GM19193 (cell line): ENCODE measurements around the gene UROC1.

ENCODE experiments used
- POLR2A ChIP-seq: IDR thresholded peaks from 4 replicates; pipeline ENCODE4 v1.6.1; 2011; ENCODE audit not compliant: insufficient read depth, insufficient read length; ENCODE audit errors: extremely low read depth

UROC1 gene

DNA sequence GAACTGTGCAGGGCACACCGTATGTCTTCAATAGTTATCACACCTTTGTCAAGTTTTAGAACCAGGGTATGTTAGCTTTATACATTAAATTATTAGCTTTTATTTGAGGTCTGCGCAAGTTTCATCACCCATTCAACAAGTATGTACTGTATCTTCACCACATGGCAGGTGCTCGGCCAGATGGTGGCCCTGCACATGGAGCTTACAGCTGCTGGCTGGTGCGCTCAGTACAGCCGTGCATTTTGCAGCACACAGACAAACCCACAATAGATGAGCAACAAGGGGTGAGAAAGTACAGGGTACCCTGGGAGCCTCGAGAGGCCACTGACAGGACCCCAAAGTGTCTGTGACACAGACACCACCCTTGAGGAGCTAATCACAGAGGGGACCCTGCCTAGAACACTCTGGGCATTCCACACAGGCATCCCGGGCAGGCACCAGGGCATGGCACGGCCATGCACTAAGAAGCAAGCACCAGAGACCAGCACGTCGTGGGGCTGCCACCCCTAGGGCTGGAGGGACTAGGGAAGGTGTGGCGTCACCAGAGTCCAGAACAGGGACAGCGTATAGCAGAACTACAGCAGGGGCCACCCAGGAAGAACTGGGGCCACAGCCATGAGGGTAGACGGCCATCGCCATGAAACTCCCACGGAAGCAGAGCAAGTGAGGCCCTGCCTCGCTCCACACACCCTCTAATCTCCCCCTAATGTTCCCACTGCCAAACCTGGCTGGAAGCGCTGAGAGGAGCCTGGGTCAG is 69.3 kb downstream of the UROC1 start:
- TF ChIP-seq POLR2A, result no peak

DNA sequence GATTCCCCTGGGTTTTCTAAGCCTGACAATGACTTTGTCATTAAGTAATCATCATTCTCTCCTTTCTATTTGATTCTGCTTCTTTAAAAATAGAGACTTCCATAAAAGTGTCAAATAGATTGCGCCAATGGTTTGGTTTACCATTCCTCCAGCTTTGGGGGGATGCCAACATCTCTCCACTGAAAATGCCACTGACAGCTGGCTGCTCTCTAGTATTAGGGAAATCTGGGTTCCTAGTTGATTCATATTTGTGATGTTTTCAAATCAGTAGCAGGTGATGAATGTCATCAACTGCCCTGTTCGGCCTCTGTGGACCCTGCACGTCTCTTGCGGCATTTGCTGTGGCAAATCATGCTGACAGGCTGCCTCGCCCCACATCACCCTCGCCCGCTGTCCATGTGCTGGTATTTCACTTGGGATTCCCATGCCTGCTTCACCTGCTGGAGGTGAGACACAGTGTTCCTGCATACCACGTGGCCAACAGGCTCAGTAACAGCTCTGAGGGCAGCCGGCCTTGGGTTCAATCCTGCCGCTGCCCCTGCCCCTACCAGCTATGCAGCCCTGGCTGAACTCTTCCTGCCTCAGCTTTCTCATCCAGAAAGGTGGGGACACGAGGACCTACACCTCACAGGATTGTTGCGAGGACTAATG is 70.0 kb downstream of the UROC1 start:
- no peak for TF ChIP-seq POLR2A

DNA sequence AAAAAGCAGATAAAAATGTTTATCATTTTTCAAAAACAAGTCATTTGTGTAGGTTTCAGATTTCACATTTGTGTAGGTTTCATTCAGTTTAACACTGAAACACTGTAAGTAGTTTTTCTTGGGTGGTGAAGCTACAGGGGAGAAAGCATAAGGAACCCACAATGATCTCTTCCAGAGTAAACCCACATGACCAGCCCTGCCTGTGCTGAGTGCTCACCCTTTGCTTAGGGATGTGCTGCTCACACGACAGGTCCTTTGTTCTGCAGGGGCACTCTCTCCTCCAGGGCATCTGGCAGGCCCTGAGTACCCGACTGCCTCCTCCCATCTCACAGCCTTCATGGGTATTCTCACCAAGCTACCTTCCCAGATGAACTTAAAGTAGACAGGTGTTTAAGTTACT is 70.8 kb downstream of the UROC1 start:
- TF ChIP-seq POLR2A, result no peak

DNA sequence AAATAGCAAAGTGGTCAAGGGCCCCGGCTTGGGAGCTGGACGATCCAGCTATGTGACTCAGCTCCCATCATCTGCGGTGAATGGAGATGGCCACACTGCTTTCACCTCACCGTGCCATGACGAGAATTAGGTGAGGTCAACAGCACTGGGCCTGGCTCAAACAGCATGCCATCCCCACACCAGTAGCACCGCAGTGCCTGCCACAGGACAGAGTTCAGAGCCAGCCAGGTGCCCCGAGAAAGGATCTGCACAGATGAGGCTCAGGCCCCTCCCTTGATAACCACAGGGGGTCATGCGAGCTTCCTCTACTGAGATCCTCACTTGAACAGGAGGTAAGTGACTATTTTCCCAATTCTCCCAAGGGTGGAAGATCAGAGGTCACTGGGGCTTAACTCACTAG is 71.3 kb downstream of the UROC1 start:
- no peak for TF ChIP-seq POLR2A

DNA sequence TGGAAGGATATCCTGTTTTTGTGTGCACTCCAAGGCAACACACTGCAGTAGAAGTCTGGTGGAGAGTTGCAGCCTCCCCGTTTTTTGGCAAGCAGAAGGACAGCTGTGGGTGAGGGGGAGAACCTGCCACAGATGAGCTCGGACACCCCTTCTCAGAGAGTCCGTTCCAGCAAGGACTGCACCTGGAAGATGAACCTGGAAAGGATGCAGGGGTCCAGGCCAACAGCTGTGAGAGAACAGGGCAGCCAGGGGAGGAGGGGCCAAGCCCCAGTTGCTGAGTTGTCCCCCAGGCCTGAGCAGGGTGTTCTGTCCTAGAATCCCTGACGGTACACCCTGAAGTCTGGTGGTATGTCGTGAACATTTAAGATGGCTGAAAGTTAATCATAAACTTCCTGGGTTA is 72.1 kb downstream of the UROC1 start:
- TF ChIP-seq POLR2A, result no peak

DNA sequence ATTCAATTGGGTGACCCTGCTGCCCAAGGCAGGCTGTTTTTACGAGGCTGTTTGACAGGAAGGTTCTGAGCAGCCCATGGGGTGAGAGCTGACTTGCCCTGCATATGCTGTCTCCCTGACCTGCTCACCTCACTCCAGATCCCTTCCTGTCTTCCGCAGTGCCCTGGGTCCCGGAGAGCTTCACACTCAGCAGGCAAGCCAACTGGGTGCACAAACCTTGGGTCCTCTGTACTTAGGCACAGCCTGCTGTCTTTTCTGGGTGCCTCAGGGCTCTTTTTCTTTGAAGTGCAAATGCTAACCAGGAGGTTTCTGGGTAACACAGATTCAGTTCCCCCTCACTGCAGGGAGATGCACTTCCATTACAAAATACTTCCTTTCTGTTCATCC is 74.7 kb downstream of the UROC1 start:
- TF ChIP-seq POLR2A, result no peak

DNA sequence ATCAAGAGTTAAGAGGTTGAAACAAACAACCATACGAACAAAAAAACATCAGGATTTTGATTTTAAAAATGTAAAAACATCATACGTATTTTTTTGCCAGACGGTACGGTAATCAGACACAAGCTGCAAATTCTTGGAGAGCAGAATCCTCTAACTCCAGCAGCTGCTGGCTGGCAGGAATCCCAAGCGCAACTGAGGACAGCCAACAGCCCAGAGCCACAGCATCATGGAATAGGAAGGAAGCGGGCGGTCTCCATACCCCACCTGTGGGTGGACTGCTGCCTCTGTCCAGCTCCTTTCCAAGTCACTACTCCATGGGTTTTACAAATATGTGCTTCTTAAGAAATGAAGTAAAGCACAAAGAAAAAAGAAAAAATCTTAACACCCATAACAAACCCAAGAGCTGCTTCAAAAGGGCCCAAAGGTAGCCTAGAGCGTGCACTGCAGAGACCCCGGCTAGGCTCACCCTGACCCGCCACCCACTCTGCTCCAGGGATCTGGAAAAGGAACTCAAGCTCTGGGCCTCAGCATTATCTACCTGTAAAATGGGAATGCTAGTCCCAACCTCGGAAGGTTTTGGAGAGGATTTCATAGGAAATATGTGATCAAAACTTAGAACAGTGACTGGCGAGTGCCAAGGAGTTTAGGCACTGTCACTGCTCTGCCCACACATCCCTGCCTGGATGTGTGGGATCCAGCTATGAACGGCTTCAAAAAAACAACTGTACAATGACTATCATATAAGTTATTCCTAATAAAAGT is 75.3 kb downstream of the UROC1 start:
- no peak for TF ChIP-seq POLR2A

DNA sequence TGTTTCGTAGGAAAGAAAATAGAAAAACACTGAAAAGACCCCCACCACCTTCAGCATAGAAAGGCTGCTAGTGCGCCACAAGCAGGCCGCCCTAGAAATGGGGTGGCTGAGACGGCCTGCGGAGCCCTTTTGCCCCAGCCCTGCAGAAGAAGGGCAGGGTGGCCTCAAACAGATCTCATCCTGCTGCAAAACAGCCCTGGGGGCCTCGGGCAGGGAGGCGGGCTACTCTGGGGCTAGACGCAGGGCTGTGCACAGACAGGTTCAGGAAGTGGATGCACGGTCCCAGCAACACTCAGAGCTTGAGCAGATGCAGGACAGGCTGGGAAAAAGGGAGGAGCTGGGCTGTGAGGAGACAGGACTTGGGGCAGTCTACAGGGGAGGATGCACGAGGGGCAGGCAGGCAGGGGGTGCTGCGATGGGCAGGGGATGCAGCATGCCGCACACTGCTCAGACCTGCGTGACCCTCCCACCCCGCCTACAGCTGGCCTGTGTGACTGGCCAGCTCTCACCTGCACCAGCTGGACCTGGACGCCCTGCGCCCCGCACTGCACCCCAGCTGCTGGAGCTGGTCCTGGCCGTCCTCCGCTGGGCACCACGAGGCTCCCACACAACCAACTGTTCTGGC is 76.2 kb downstream of the UROC1 start:
- TF ChIP-seq POLR2A, result no peak

DNA sequence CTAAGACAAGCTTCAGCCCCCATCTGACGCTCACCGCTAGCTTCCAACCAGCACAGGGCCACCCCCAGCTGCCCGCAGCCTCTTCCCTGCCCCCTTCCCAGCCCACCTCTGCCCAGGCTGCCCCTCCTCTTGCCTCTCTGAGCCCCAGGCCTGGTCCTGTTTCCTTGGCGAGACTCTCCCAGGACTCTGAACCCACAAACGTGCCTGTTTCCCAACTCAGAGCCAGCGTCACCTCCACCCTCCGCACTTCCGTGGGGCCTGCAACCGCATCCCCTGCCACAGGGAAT is 76.9 kb downstream of the UROC1 start:
- TF ChIP-seq POLR2A, result no peak

DNA sequence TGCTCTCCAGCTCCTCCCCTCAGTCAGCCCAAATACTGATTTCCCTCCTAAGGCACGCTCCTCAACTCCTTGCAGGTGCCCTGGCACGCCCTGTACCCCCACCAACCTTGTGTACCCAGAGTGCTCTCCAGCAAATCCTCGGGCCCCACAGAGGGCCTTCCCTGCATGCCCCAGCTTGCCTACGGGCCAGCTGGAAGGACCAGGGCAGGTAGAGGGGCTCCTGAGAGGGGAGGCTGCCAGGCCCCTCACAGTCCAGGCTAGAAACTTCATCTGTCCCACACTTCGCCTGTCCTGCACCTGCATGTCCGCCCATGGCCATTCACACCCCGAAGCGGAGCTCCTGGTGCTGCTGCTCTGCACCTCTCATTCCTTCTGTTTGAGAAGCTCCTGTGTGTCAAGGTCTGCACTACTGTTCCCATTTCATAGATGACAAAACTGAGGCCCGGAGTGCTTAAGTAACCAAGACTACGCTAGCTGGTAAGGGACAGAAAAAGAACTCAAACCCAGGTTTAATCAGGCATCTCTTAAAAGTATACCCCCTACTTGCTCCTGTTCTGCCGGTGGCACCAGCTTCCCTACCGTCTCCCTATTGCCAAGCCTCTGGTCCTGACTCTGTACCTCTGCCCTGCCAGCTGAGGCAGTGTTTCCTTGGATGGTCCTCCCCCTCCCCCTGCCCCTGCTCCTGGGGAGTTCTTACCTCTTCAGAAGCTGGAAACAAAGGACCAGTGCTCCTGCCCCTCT is 77.4 kb downstream of the UROC1 start:
- no peak for TF ChIP-seq POLR2A

DNA sequence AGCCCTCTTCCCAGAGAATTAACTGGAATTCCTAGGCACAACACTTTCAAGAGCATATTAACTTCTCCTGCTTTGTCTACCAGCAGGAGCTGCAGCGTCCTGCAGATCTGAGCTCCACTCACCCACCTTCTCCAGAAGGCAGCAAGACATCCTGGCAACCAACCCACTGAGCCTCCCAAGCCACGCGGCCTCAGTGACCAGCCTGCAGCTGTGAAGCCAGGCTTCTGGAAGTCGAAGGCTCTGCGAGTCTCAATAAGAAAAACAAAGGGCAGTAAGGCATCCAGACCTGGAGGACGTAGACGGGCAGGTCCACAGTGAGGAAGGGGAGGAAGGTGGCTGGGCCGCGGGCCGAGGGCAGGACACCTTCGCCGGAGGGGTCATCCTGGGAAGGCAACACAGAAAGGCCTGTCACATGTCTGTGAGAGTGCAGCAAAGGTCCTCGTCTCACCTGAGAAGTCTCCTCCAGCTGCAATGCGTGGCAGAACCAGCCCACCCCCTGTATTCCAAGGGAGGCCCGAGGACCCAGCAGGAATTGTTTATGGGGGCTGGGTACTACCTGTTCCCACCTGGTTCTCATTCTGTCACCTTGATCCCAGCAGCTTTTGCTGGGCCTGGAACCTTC is 78.1 kb downstream of the UROC1 start:
- no peak for TF ChIP-seq POLR2A

DNA sequence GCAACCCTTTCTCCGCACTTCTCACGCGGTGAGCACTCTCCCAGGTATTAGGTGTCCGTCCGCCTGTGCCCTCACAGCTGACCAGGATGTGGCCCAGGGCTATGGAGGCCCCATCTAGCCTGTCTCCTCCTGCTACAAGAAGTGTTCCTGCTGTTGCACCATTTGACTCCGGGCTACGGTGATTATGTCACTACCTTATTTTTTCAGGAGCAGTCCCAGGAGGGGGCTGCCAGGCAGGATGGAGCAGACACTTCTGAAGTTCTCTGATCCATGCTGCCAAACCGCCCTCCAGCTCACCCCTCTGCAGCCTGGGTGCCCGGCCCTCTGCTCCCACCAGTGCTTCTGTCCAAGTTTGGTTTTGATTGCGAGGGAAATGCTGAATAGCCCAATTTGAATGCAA is 78.8 kb downstream of the UROC1 start:
- TF ChIP-seq POLR2A, result no peak

DNA sequence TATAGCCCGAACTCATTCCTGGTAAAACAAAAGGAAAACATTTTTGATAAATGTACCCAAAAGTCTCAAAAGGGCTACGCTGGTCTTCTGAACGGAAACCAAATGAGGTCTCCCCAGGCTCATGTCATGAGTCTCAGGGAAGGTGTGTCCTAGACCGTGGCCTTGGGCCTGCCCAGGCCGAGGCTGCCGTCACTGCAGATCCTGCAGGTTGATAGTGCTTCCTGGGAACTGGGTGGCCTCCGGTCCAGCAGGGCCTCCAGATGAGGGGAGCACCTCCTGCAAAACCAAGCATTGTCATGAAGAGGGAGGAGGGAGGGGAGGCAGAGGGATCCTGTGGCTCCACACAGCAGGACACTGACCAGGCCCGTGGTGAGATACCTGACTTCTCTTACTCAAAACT is 79.4 kb downstream of the UROC1 start:
- TF ChIP-seq POLR2A, result no peak

DNA sequence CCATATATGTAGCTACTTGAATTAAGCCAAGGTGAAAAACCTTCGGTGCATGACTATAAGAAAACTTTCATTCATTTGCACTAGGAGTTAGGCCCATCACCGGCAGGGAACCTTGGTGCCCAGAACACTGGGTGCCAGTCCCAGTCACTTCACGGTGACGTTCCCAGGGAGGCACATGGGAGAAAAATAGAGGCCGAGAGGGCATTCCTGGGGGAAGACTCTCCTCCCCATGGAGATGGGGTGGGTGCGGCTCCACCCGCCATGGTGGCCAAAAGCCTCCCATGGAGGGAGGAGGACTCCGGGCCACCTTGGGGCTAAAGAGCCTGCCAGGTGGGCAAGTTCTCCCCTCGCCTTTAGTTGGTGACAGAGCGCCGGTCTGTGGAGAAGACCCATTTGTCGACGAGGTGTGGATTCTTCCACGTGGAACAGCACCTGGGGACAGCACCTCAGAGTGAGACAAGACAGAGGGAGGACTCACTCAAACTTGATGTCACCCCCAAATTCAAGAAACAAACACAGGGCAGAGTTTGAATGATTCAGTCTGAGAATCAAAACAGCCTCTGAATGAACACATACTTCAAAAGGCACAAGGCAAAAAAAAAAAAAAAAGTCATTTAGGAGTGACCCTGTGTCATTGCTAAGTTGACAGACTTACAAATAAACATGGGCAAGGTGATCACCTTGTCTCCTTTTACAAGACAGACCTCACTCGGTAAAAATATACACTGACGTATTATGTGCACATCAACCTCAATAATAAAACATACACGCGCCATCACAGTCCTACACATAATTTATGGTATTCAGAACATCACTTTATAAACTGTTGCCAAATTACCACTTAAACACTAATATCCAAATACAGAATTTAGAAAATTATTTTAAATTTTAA is 80.5 kb downstream of the UROC1 start:
- TF ChIP-seq POLR2A, result no peak
